ENCODE measurements around the gene ARTN.

ARTN gene

DNA sequence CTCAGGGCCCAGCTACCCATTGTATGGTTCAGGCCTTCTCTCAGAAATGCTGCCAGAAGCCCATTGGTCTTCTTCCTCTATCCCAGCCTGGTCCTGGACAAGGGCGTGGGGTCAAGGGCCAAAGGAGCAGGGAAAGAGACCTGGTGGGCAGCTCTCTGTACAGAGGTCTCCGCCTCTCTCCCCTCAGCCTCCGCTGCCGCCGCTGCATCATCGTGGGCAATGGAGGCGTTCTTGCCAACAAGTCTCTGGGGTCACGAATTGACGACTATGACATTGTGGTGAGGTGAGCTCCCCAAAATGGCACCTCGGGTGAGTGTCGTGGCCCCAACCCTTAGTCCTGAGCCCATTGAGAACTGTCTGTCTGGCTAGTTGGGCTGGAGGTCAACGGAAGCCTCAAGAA lies 34.6 kb upstream of the ARTN start:
- Histone ChIP-seq H3K56ac (ENCODE audit: low read length) (no peak overlapping the region), H3K36me3 (ENCODE audit: control insufficient read depth, insufficient read depth, low read length) (no peaks in the 10 kb centered on the region), H2BK5ac (ENCODE audit: low read length) (no peak overlapping the region), H3K4me1 (ENCODE audit: control insufficient read depth, low read depth, low read length) (no peaks in the 10 kb centered on the region), H3K4me2 (ENCODE audit: low read length) (no peak overlapping the region), H2AK5ac (ENCODE audit: low read length) (no peak overlapping the region), H2BK120ac (ENCODE audit: low read depth, low read length) (no peak overlapping the region), H3K4ac (ENCODE audit: low read depth, low read length) (no peak overlapping the region), H2BK15ac (replicated peaks; ENCODE audit: low read depth) (no peak overlapping the region), H4K8ac (ENCODE audit: low read depth, low read length) (no peak overlapping the region), H3K9ac (ENCODE audit: low read length) (no peak overlapping the region), H3K79me1 (ENCODE audit: low read length) (no peaks in the 10 kb centered on the region), H3K18ac (ENCODE audit: low read length) (no peak overlapping the region), H3K79me2 (ENCODE audit: control insufficient read depth, insufficient read depth, low read length) (no peaks in the 10 kb centered on the region), H3K27me3 (ENCODE audit: insufficient read depth, low read length, poor library complexity) (no peaks in the 10 kb centered on the region), H4K5ac (ENCODE audit: low read length) (no peak overlapping the region), H3K23ac (ENCODE audit: low read length) (no peak overlapping the region), H3K4me3 (ENCODE audit: low read length) (no peak overlapping the region), H3K27ac (ENCODE audit: low read depth, low read length) (no peak overlapping the region)
- DNase-seq, result no peak
- no CpG with 5 or more reads among the region's 12 CpGs for WGBS (ENCODE audit: extremely low coverage, insufficient coverage, low lambda C conversion rate)

GRCh38 chr1:43900386-43900785 lies 33.2 kb upstream of the ARTN start:
- Histone ChIP-seq H2AK5ac (ENCODE audit: low read length) (no peak overlapping the region), H2BK120ac (ENCODE audit: low read depth, low read length) (no peak overlapping the region), H4K8ac (ENCODE audit: low read depth, low read length) (no peak overlapping the region), H3K36me3 (ENCODE audit: control insufficient read depth, insufficient read depth, low read length) (no peaks in the 10 kb centered on the region), H3K18ac (ENCODE audit: low read length) (no peak overlapping the region), H3K4me1 (ENCODE audit: control insufficient read depth, low read depth, low read length) (no peaks in the 10 kb centered on the region), H2BK15ac (replicated peaks; ENCODE audit: low read depth) (no peak overlapping the region), H3K79me2 (ENCODE audit: control insufficient read depth, insufficient read depth, low read length) (no peaks in the 10 kb centered on the region), H3K27ac (ENCODE audit: low read depth, low read length) (no peak overlapping the region), H3K27me3 (ENCODE audit: insufficient read depth, low read length, poor library complexity) (no peaks in the 10 kb centered on the region), H3K4me3 (ENCODE audit: low read length) (no peak overlapping the region), H3K4me2 (ENCODE audit: low read length) (no peak overlapping the region), H3K9ac (ENCODE audit: low read length) (no peak overlapping the region), H3K4ac (ENCODE audit: low read depth, low read length) (no peak overlapping the region), H3K79me1 (ENCODE audit: low read length) (no peaks in the 10 kb centered on the region), H3K56ac (ENCODE audit: low read length) (no peak overlapping the region), H4K5ac (ENCODE audit: low read length) (no peak overlapping the region), H2BK5ac (ENCODE audit: low read length) (no peak overlapping the region), H3K23ac (ENCODE audit: low read length) (no peak overlapping the region)
- no peak for DNase-seq
- no CpG with 5 or more reads among the region's 3 CpGs for WGBS (ENCODE audit: extremely low coverage, insufficient coverage, low lambda C conversion rate)

DNA sequence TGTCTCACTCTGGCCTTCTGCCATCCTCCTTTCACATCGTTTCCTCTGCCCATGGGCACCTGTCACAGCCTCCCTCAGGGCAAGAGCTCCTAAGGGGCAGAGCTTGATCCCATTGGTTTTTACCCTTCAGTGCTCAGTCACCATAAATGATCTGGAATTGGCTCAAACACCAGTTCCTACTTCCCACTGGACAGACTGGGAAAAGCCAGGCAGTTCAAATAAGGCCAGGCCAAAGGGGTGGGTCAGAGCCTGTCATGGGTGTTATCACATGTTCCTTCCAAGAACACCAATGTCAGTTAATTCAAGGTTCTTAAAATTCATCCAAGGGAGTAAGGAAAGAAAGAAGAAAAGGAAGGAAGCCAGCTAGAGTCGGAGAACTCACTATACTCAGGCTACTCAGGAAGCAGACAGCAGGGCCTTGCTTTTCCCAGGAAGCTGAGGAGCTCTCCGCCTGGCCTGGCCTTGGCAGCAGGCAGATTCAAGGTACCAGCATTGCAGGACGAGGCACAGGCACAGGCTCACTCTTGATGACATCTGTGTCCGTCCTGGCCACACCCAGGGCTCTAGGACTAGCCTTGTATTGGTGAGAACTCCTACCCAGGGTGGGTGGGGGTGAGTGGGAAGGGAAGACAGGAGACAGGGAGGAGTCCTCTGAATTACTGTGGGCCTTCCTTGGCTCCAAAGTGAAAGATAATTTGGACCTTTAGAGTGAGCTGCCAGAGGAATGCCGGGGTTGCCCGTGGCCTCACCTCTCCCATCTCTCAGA lies 32.2 kb upstream of the ARTN start:
- H3K79me1 ChIP-seq (ENCODE audit: low read length), result no peaks in the 10 kb centered on the region
- H3K79me2 ChIP-seq (ENCODE audit: control insufficient read depth, insufficient read depth, low read length), result no peaks in the 10 kb centered on the region
- no peak overlapping the region for H3K27ac ChIP-seq (ENCODE audit: low read depth, low read length)
- H2BK5ac ChIP-seq (ENCODE audit: low read length), result no peak overlapping the region
- WGBS (ENCODE audit: extremely low coverage, insufficient coverage, low lambda C conversion rate), result no CpG with 5 or more reads among the region's 7 CpGs
- no peak overlapping the region for H3K18ac ChIP-seq (ENCODE audit: low read length)
- no peak overlapping the region for H3K4me3 ChIP-seq (ENCODE audit: low read length)
- H2AK5ac ChIP-seq (ENCODE audit: low read length), result no peak overlapping the region
- DNase-seq, result no peak
- H4K8ac ChIP-seq (ENCODE audit: low read depth, low read length), result no peak overlapping the region
- H3K36me3 ChIP-seq (ENCODE audit: control insufficient read depth, insufficient read depth, low read length), result no peaks in the 10 kb centered on the region
- H4K5ac ChIP-seq (ENCODE audit: low read length), result no peak overlapping the region
- H3K4me2 ChIP-seq (ENCODE audit: low read length), result no peak overlapping the region
- H3K56ac ChIP-seq (ENCODE audit: low read length), result no peak overlapping the region
- no peaks in the 10 kb centered on the region for H3K27me3 ChIP-seq (ENCODE audit: insufficient read depth, low read length, poor library complexity)
- H3K4ac ChIP-seq (ENCODE audit: low read depth, low read length), result no peak overlapping the region
- no peaks in the 10 kb centered on the region for H3K4me1 ChIP-seq (ENCODE audit: control insufficient read depth, low read depth, low read length)
- H2BK15ac ChIP-seq (replicated peaks; ENCODE audit: low read depth), result no peak overlapping the region
- no peak overlapping the region for H2BK120ac ChIP-seq (ENCODE audit: low read depth, low read length)
- no peak overlapping the region for H3K23ac ChIP-seq (ENCODE audit: low read length)
- H3K9ac ChIP-seq (ENCODE audit: low read length), result no peak overlapping the region

- no CpG with 5 or more reads among the region's 4 CpGs for WGBS (ENCODE audit: extremely low coverage, insufficient coverage, low lambda C conversion rate)
- Histone ChIP-seq H3K79me1 (ENCODE audit: low read length) (no peaks in the 10 kb centered on the region), H3K27ac (ENCODE audit: low read depth, low read length) (no peak overlapping the region), H2BK120ac (ENCODE audit: low read depth, low read length) (no peak overlapping the region), H3K4me2 (ENCODE audit: low read length) (no peak overlapping the region), H2BK5ac (ENCODE audit: low read length) (no peak overlapping the region), H3K56ac (ENCODE audit: low read length) (no peak overlapping the region), H3K36me3 (ENCODE audit: control insufficient read depth, insufficient read depth, low read length) (no peaks in the 10 kb centered on the region), H3K79me2 (ENCODE audit: control insufficient read depth, insufficient read depth, low read length) (no peaks in the 10 kb centered on the region), H2AK5ac (ENCODE audit: low read length) (no peak overlapping the region), H4K8ac (ENCODE audit: low read depth, low read length) (no peak overlapping the region), H3K23ac (ENCODE audit: low read length) (no peak overlapping the region), H3K27me3 (ENCODE audit: insufficient read depth, low read length, poor library complexity) (no peaks in the 10 kb centered on the region), H2BK15ac (replicated peaks; ENCODE audit: low read depth) (no peak overlapping the region), H3K9ac (ENCODE audit: low read length) (no peak overlapping the region), H3K4ac (ENCODE audit: low read depth, low read length) (no peak overlapping the region), H3K4me3 (ENCODE audit: low read length) (no peak overlapping the region), H3K18ac (ENCODE audit: low read length) (no peak overlapping the region), H3K4me1 (ENCODE audit: control insufficient read depth, low read depth, low read length) (no peaks in the 10 kb centered on the region), H4K5ac (ENCODE audit: low read length) (no peak overlapping the region)
- DNase-seq, result no peak
Measured at GRCh38 chr1:43902058-43902831, 31.4 kb upstream of the ARTN start.

- H3K23ac ChIP-seq (ENCODE audit: low read length), result no peak overlapping the region
- H3K4me3 ChIP-seq (ENCODE audit: low read length), result no peak overlapping the region
- no peak overlapping the region for H2BK120ac ChIP-seq (ENCODE audit: low read depth, low read length)
- H3K27me3 ChIP-seq (ENCODE audit: insufficient read depth, low read length, poor library complexity), result no peaks in the 10 kb centered on the region
- H3K9ac ChIP-seq (ENCODE audit: low read length), result no peak overlapping the region
- no peak overlapping the region for H3K18ac ChIP-seq (ENCODE audit: low read length)
- H2BK5ac ChIP-seq (ENCODE audit: low read length), result no peak overlapping the region
- no CpG with 5 or more reads among the region's 7 CpGs for WGBS (ENCODE audit: extremely low coverage, insufficient coverage, low lambda C conversion rate)
- no peak overlapping the region for H4K5ac ChIP-seq (ENCODE audit: low read length)
- H3K27ac ChIP-seq (ENCODE audit: low read depth, low read length), result no peak overlapping the region
- no peak overlapping the region for H2BK15ac ChIP-seq (replicated peaks; ENCODE audit: low read depth)
- no peaks in the 10 kb centered on the region for H3K79me2 ChIP-seq (ENCODE audit: control insufficient read depth, insufficient read depth, low read length)
- no peaks in the 10 kb centered on the region for H3K79me1 ChIP-seq (ENCODE audit: low read length)
- no peaks in the 10 kb centered on the region for H3K4me1 ChIP-seq (ENCODE audit: control insufficient read depth, low read depth, low read length)
- no peak overlapping the region for H3K4ac ChIP-seq (ENCODE audit: low read depth, low read length)
- DNase-seq, result no peak
- H4K8ac ChIP-seq (ENCODE audit: low read depth, low read length), result no peak overlapping the region
- H3K56ac ChIP-seq (ENCODE audit: low read length), result no peak overlapping the region
- H3K36me3 ChIP-seq (ENCODE audit: control insufficient read depth, insufficient read depth, low read length), result no peaks in the 10 kb centered on the region
- H3K4me2 ChIP-seq (ENCODE audit: low read length), result no peak overlapping the region
- H2AK5ac ChIP-seq (ENCODE audit: low read length), result no peak overlapping the region
Measured at GRCh38 chr1:43904660-43905551, 28.7 kb upstream of the ARTN start.
